H1 (cell line): ENCODE data around the gene HNRNPDL. TPM values are rescaled to one million over a fixed set of nuclear protein-coding genes. Genes with fewer than 3 reads are reported as not detected.
"Not testable (repeated sequence)": the region's sequence is repeated elsewhere in the genome, so short reads cannot be mapped to it uniquely, and the experiment has no call there.

Experiments used
- CTCF ChIA-PET: fragments of 300-600 bp; sonication (Branson Sonifier 250); formaldehyde crosslinking; loops from one replicate; lab custom pipeline; 2021; ENCODE audit not compliant: partially characterized antibody; lab: Charles Lee
- POLR2A ChIA-PET: fragments of 300-600 bp; sonication (Branson Sonifier 250); formaldehyde crosslinking; loops from one replicate; lab custom pipeline; 2021; ENCODE audit warnings: inconsistent platforms; ENCODE audit not compliant: partially characterized antibody; lab: Charles Lee
- DNase-seq, 2 experiments: peaks; one replicate each; pipeline versions ENCODE4 v3.0.0 to v3.0.0-alpha.2; 2010 to 2022; ENCODE audit warnings: low spot score in 2 of 2, low read depth in 1 of 2, mixed read lengths in 1 of 2
- FAIRE-seq: peaks from 2 replicates; lab custom pipeline; 2011; peaks lifted over from hg19 to GRCh38; lab: Jason Lieb, UNC
- H2AFZ ChIP-seq: 2 replicates; pipeline ENCODE4 v1.8.1; 2012; ENCODE audit warnings: low read length, inconsistent platforms
- H2AK5ac ChIP-seq: 2 replicates; pipeline ENCODE4 v1.6.1; 2013; ENCODE audit warnings: low read depth, low read length
- H2BK120ac ChIP-seq: replicated peaks from 2 replicates; pipeline ENCODE3; 2013; ENCODE audit warnings: low read depth, low read length, inconsistent platforms
- H2BK12ac ChIP-seq: 2 replicates; pipeline ENCODE4 v1.6.1; 2013; ENCODE audit warnings: low read depth, low read length
- H2BK15ac ChIP-seq: 2 replicates; pipeline ENCODE4 v1.6.1; 2013; ENCODE audit warnings: low read length
- H2BK20ac ChIP-seq: 2 replicates; pipeline ENCODE4 v1.6.1; 2013; ENCODE audit warnings: low read length
- H2BK5ac ChIP-seq: 2 replicates; pipeline ENCODE4 v1.6.1; 2013; ENCODE audit warnings: low read depth, low read length
- H3K14ac ChIP-seq: 2 replicates; pipeline ENCODE4 v1.6.1; 2013; ENCODE audit warnings: inconsistent platforms; ENCODE audit not compliant: insufficient read length
- H3K18ac ChIP-seq: 2 replicates; pipeline ENCODE4 v1.6.1; 2013; ENCODE audit warnings: low read length; ENCODE audit errors: extremely low read depth
- H3K23ac ChIP-seq: 2 replicates; pipeline ENCODE4 v1.6.1; 2013; ENCODE audit warnings: inconsistent platforms; ENCODE audit not compliant: insufficient read length
- H3K23me2 ChIP-seq: 2 replicates; pipeline ENCODE4 v1.6.1; 2013; ENCODE audit warnings: low read depth, low read length
- H3K27ac ChIP-seq: 2 replicates; pipeline ENCODE4 v1.6.1; 2011; ENCODE audit warnings: low read depth, low read length, inconsistent platforms
- H3K27me3 ChIP-seq, 4 experiments: replicated peaks in 1 of 4; 1 replicate in 1 of 4; 2 replicates in 3 of 4; pipeline versions ENCODE4 v1.6.1 to v1.8.1; 2011 to 2013; ENCODE audit warnings: low read length in 3 of 4, mild to moderate bottlenecking in 3 of 4, inconsistent platforms in 2 of 4, mixed read lengths in 2 of 4, moderate library complexity in 1 of 4; ENCODE audit not compliant: control insufficient read depth in 3 of 4, insufficient read depth in 3 of 4; ENCODE audit errors: extremely low read depth in 1 of 4
- H3K36me3 ChIP-seq, 4 experiments: 2 replicates each; pipeline versions ENCODE4 v1.6.1 to v1.8.1; 2011 to 2013; ENCODE audit warnings: mild to moderate bottlenecking in 4 of 4, low read length in 3 of 4, moderate library complexity in 2 of 4, control low read depth in 1 of 4, inconsistent platforms in 1 of 4; ENCODE audit not compliant: insufficient read depth in 4 of 4, control insufficient read depth in 2 of 4
- H3K4ac ChIP-seq: replicated peaks from 2 replicates; pipeline ENCODE3; 2013; ENCODE audit warnings: low read length, low read depth, mixed read lengths, inconsistent platforms; ENCODE audit not compliant: insufficient read length
- H3K4me1 ChIP-seq, 4 experiments: replicated peaks in 1 of 4; 1 replicate in 1 of 4; 2 replicates in 3 of 4; pipeline versions ENCODE4 v1.6.1 to v1.8.1; 2011 to 2013; ENCODE audit warnings: low read length in 3 of 4, inconsistent platforms in 2 of 4, mixed read lengths in 1 of 4; ENCODE audit not compliant: insufficient read depth in 4 of 4, control insufficient read depth in 3 of 4
- H3K4me2 ChIP-seq, 2 experiments: 2 replicates each; pipeline versions ENCODE4 v1.6.1 to v1.8.1; 2011 to 2013; ENCODE audit warnings: low read depth in 2 of 2, low read length in 2 of 2, control low read depth in 1 of 2, inconsistent platforms in 1 of 2, mild to moderate bottlenecking in 1 of 2; ENCODE audit not compliant: insufficient read depth in 1 of 2
- H3K4me3 ChIP-seq, 4 experiments: fragments of 200-600, 300-600 bp in 1 of 4; sonication (generic), shearing (Covaris generic), sonication (Bioruptor Twin) in 1 of 4; 2 replicates each; pipeline versions ENCODE4 v1.5.1 to v1.8.1; 2011 to 2016; ENCODE audit warnings: low read length in 4 of 4, low read depth in 3 of 4, control low read depth in 2 of 4, inconsistent platforms in 2 of 4, mild to moderate bottlenecking in 2 of 4, mixed read lengths in 1 of 4, moderate library complexity in 1 of 4; ENCODE audit not compliant: insufficient read depth in 2 of 4; ENCODE audit errors: extremely low read depth in 1 of 4
- H3K56ac ChIP-seq: replicated peaks from 2 replicates; pipeline ENCODE3; 2013; ENCODE audit warnings: low read depth, mild to moderate bottlenecking, mixed read lengths, low read length, inconsistent platforms; ENCODE audit not compliant: insufficient read length
- H3K79me1 ChIP-seq: 2 replicates; pipeline ENCODE4 v1.6.1; 2013; ENCODE audit warnings: low read depth, low read length, control low read depth
- H3K79me2 ChIP-seq, 2 experiments: 2 replicates each; pipeline versions ENCODE4 v1.6.1 to v1.8.1; 2012 to 2013; ENCODE audit warnings: low read length in 2 of 2, mild to moderate bottlenecking in 2 of 2, inconsistent platforms in 1 of 2; ENCODE audit not compliant: insufficient read depth in 2 of 2, control insufficient read depth in 1 of 2
- H3K9ac ChIP-seq, 4 experiments: replicated peaks in 1 of 4; 1 replicate in 1 of 4; 2 replicates in 3 of 4; pipeline versions ENCODE4 v1.6.1 to v1.8.1; 2011 to 2013; ENCODE audit warnings: low read depth in 3 of 4, low read length in 3 of 4, control low read depth in 2 of 4, mild to moderate bottlenecking in 2 of 4, moderate library complexity in 2 of 4, inconsistent platforms in 1 of 4; ENCODE audit errors: extremely low read depth in 1 of 4
- H3K9me3 ChIP-seq, 2 experiments: 2 replicates each; pipeline versions ENCODE4 v1.6.1 to v1.8.1; 2012 to 2013; ENCODE audit warnings: mild to moderate bottlenecking in 2 of 2, moderate library complexity in 2 of 2, control low read depth in 1 of 2, inconsistent platforms in 1 of 2, low read depth in 1 of 2, low read length in 1 of 2, mixed read lengths in 1 of 2; ENCODE audit not compliant: insufficient read depth in 2 of 2
- H4K20me1 ChIP-seq, 2 experiments: replicated peaks in 1 of 2; 2 replicates each; pipeline versions ENCODE3 to v1.8.1; 2011 to 2013; ENCODE audit warnings: inconsistent platforms in 2 of 2, low read length in 2 of 2, mild to moderate bottlenecking in 1 of 2; ENCODE audit not compliant: insufficient read depth in 2 of 2, control insufficient read depth in 1 of 2
- H4K5ac ChIP-seq: 2 replicates; pipeline ENCODE4 v1.6.1; 2013; ENCODE audit warnings: low read length, low read depth, mixed read lengths, inconsistent platforms; ENCODE audit not compliant: insufficient read length
- H4K8ac ChIP-seq: 2 replicates; pipeline ENCODE4 v1.8.0; 2013; ENCODE audit warnings: mild to moderate bottlenecking, moderate library complexity, low read length, inconsistent platforms; ENCODE audit not compliant: insufficient read depth; ENCODE audit errors: extremely low read depth
- H4K91ac ChIP-seq: replicated peaks from 2 replicates; pipeline ENCODE3; 2013; ENCODE audit warnings: low read length, mixed read lengths, inconsistent platforms; ENCODE audit not compliant: insufficient read length
- WGBS, 2 experiments: shearing (Covaris generic) in 1 of 2; methylation state at CpG; one replicate each; pipeline versions ENCODE4 v1.1.6 to v1.1.7; 2013 to 2015; ENCODE audit warnings: low lambda C conversion rate in 2 of 2, mixed read lengths in 2 of 2, inconsistent platforms in 1 of 2, low coverage in 1 of 2, missing lambda C conversion rate in 1 of 2; ENCODE audit not compliant: insufficient replicate concordance in 2 of 2, insufficient coverage in 1 of 2, insufficient read length in 1 of 2; ENCODE audit errors: extremely low coverage in 1 of 2, missing lambda C conversion rate in 1 of 2; 5-methylcytosine and 5-hydroxymethylcytosine counted together
- polyA plus RNA-seq, 7 experiments: library from polyadenylated mRNA; depleted of rRNA in 3 of 7; stranded (reverse) in 5 of 7; unstranded in 2 of 7; fragments of >200 nt in 5 of 7; fragments of 200-250 nt in 2 of 7; gene quantifications; 1 replicate in 5 of 7; 2 replicates in 1 of 7; 4 replicates in 1 of 7; pipeline versions ENCODE4 v1.2.1 to v1.2.3, GENCODE V29; 2011 to 2013; ENCODE audit warnings: missing spikeins in 2 of 7, mixed read lengths in 2 of 7
- total RNA-seq: library from RNA; stranded (reverse); fragmentation: NEBNext Ultra II Directional; extraction: Animal tissue kit (Norgen Biotek cat#: 25700); gene quantifications from 2 replicates; pipeline ENCODE4 v1.2.1, GENCODE V29; 2021

HNRNPDL gene
- total and polyA plus RNA-seq, 2 of the 8 experiments (the other 6 are each of a cell fraction or from before 2014, with no cell fraction given) = 197 to 411 TPM

- not testable (repeated sequence) for H4K20me1 ChIP-seq, H2BK15ac ChIP-seq, H2AFZ ChIP-seq, H4K8ac ChIP-seq, H3K9me3 ChIP-seq, H3K4me2 ChIP-seq, H2BK20ac ChIP-seq, H4K91ac ChIP-seq, DNase-seq, H3K36me3 ChIP-seq, H4K5ac ChIP-seq, H3K23me2 ChIP-seq, H3K23ac ChIP-seq, H2AK5ac ChIP-seq, H2BK12ac ChIP-seq, H3K79me1 ChIP-seq, H3K56ac ChIP-seq, H3K4me3 ChIP-seq, H2BK120ac ChIP-seq, H2BK5ac ChIP-seq, H3K18ac ChIP-seq, H3K9ac ChIP-seq, H3K27me3 ChIP-seq, H3K27ac ChIP-seq, H3K4me1 ChIP-seq, H3K79me2 ChIP-seq, H3K4ac ChIP-seq, FAIRE-seq, H3K14ac ChIP-seq
- 89% methylated on average over 11 of the region's 11 CpGs; no CpG with 5 or more reads in 1 of the 2 experiments for WGBS, 2 experiments
- POLR2A ChIA-PET = interaction anchor here (0.7 to 4.6 kb wide), 7 partner anchors 9 to 64 kb away, joined by 3 to 76 read pairs (median 8); partner anchors contain the start of genes HNRNPD and HNRNPDL
- CTCF ChIA-PET = interaction anchor here (0.7 to 2.1 kb wide), 5 partner anchors 9 to 385 kb away, joined by 3 to 6 read pairs (median 4); no protein-coding TSS in a partner anchor
Measured at GRCh38 chr4:82415061-82415460, 15.2 kb downstream of the HNRNPDL start.
